ENCODE results near the gene SETDB2.

Gene SETDB2

DNA sequence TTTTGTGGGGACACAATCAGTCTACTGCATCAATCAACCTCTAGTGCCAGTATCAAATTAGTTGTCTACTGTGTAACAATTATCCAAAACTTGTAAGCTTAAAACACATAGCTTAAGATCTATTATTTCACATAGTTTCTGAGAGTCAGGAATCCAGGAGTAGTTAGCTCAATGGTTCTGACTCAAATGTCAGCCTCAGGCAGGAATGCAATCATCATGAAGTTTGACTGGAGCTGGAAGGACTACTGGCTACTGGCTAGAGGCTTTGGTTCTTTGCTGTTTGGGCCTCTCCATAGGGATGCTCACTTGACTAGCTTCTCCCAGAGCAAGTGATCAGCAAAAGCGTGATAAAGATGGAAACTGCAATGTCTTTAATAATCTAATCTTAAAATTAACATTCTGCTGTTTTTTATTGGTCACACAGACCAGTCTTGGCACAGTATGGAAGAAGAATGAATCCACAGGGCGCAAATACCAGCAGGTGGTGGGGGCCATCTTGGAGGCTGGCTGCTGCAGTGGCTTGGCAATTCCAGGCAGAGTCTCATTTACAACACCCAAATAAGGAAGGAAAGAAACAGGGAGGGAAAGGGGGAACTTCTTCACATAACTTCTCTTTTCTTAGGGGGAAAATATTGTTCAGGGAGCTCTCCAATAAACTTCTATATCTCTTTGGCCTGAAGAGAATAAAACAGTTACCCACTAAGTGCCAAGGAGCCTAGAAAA, 15.9 kb upstream of the SETDB2 start:
- Histone ChIP-seq H3K4me3 (no peak overlapping the region), H3K27ac (no peak overlapping the region)
- no peak for DNase-seq (ENCODE audit: low spot score)
- TF ChIP-seq, protein P1, sequence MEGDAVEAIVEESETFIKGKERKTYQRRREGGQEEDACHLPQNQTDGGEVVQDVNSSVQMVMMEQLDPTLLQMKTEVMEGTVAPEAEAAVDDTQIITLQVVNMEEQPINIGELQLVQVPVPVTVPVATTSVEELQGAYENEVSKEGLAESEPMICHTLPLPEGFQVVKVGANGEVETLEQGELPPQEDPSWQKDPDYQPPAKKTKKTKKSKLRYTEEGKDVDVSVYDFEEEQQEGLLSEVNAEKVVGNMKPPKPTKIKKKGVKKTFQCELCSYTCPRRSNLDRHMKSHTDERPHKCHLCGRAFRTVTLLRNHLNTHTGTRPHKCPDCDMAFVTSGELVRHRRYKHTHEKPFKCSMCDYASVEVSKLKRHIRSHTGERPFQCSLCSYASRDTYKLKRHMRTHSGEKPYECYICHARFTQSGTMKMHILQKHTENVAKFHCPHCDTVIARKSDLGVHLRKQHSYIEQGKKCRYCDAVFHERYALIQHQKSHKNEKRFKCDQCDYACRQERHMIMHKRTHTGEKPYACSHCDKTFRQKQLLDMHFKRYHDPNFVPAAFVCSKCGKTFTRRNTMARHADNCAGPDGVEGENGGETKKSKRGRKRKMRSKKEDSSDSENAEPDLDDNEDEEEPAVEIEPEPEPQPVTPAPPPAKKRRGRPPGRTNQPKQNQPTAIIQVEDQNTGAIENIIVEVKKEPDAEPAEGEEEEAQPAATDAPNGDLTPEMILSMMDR (IDR thresholded peaks at IDR 0.05): no peak

DNA sequence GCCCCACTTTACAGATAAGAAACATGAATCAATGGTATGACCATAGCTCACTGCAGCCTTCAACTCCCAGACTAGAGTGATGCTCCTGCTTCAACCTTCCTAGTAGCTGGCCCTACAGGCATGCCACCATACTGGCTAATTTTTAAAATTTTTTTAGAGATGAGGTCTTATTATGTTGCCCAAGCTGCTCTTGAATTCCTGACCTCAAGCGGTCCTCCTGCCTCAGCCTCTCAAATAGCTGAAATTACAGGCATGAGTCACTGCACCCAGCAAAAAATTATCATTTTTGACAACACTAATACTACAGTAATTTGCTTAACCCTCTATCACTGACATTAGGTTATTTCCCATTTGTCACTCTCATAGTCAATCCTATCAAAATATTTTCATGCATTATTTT, 15.0 kb upstream of the SETDB2 start:
- no peak overlapping the region for H3K4me3 ChIP-seq

DNA sequence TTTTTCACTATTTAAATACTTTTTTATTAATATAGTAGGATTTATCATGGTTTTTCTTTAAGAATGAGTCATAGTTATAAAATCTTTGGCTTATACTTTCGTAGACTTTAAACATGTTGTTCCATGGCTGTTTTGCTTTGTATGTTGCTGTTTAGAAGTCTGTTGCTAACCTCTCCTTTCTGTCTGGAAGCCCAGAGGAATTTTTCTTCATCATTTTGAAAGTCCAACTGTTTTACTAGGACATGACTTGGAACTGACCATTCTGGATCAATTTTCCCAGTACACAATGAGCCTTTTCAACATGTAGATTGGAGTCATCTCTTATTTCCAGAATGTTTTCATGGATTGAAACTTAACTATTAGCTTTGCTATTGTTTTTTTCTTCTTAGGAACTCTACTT, 8.1 kb upstream of the SETDB2 start:
- TF ChIP-seq, protein P1 (IDR thresholded peaks at IDR 0.05): no peak
- H3K27ac ChIP-seq: peak overlapping the region; percentile 6 to 24
- no peak for DNase-seq (ENCODE audit: low spot score)
- no peak overlapping the region for H3K4me3 ChIP-seq

More for the DNA sequence above, 15.0 kb upstream of the SETDB2 start:
- no peak overlapping the region for H3K27ac ChIP-seq
- TF ChIP-seq, protein P1 (IDR thresholded peaks at IDR 0.05): no peak
- no peak for DNase-seq (ENCODE audit: low spot score)

DNA sequence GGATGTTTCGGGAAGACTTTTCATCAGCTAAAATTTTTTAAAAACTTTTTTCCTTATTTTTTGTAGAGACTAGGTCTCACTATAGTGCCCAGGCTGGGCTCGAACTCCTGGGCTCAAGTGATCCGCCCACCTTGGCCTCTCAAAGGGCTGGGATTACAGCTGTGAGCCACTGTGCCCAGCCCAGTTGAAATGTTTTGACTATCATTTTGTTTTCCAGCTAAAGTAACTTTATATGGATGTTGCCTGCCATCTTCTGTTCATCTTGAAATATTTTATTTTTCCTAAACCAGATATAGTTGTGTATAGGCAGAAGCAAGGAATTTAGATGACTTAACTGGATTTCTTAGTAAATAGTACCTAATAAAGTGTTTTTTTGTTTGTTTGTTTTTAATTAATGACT, 7.2 kb upstream of the SETDB2 start:
- no peak overlapping the region for H3K27ac ChIP-seq
- TF ChIP-seq, protein P1 (IDR thresholded peaks at IDR 0.05): no peak
- no peak overlapping the region for H3K4me3 ChIP-seq
- DNase-seq (ENCODE audit: low spot score): no peak

DNA sequence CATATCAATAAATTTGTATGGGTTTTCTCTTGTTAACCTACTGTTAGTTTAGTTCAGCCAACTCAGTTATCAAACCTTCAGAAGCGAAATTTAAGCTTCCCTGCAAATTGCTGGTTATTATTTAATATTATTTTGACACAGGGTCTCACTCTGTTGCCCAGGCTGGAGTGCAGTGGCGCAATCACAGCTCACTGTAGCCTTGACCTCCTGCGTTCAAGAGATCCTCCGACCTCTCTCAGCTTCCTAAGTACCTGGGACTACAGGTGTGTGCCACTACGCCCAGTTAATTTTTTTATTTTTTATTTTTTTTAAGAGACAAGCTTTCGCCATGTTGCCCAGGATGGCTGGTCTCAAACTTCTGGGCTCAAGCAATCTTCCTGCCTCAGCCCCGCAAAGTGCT, 6.4 kb upstream of the SETDB2 start:
- no peak for DNase-seq (ENCODE audit: low spot score)
- Histone ChIP-seq H3K4me3 (no peak overlapping the region), H3K27ac (no peak overlapping the region)
- TF ChIP-seq, protein P1 (IDR thresholded peaks at IDR 0.05): no peak

DNA sequence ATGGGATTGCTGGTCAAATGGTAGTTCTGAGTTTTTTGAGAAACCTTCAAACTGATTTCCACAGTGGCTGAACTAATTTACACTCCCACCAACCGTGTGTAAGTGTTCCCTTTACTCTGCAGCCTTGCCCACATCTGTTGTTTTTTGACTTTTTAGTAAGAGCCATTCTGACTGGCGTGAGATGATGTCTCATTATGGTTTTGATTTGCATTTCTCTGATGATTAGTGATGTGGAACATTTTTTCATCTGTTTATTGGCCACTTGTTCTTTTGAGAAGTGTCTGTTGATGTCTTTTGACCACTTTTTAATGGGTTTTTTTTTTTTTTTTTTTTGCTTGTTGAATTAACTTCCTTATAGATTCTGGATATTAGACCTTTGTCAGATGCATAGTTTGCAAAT, 4.5 kb upstream of the SETDB2 start:
- TF ChIP-seq, protein P1 (IDR thresholded peaks at IDR 0.05): no peak
- no peak for DNase-seq (ENCODE audit: low spot score)
- H3K27ac ChIP-seq: no peak overlapping the region
- H3K4me3 ChIP-seq: no peak overlapping the region

DNA sequence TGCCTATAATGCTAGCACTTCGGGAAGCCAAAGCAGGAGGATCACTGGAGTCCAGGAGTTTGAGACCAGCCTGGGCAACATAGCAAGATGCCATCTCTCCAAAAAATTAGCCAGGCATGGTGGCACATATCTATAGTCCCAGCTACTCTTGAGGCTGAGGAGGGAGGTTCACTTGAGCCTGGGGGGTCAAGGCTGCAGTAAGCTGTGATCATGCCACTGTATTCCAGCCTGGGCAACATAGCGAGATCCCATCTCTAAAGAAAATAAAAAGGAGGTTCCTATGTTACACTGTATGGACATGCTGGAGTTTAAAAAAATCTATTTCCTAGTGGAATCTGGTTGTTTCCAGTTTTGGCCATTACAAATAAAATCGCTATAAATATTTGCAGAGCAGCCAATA, 2.8 kb upstream of the SETDB2 start:
- H3K4me3 ChIP-seq: no peak overlapping the region
- H3K27ac ChIP-seq: no peak overlapping the region
- TF ChIP-seq, protein P1 (IDR thresholded peaks at IDR 0.05): no peak
- DNase-seq (ENCODE audit: low spot score): no peak
